HepG2 (cell line): Measurements from ENCODE around the gene PRKAR1A. TPM values are rescaled to one million over a fixed set of nuclear protein-coding genes. Genes with fewer than 3 reads are reported as not detected.
A peak's percentile ranks its signal among the peaks of the same experiment; 100 is the strongest.

Experiments
- CTCF ChIP-seq: sonication (generic); formaldehyde crosslinking; IDR thresholded peaks from 2 replicates; pipeline ENCODE4 v1.5.0; 2020; ENCODE audit warnings: mild to moderate bottlenecking, missing genetic modification reagents, moderate library complexity
- EEA1 ChIP-seq: sonication (generic); formaldehyde crosslinking; IDR thresholded peaks from 2 replicates; pipeline ENCODE4 v1.5.1; 2020; ENCODE audit warnings: mild to moderate bottlenecking, missing genetic modification reagents, borderline replicate concordance
- FOXA1 ChIP-seq, 2 experiments: fragments of 450-650 bp in 1 of 2; sonication (generic) in 1 of 2; formaldehyde crosslinking in 1 of 2; IDR thresholded peaks; 2 replicates each; pipeline versions ENCODE4 v1.4.0 to v1.6.1; 2016 to 2020; ENCODE audit warnings: missing genetic modification reagents in 1 of 2
- FOXA3 ChIP-seq: IDR thresholded peaks from 2 replicates; pipeline ENCODE4 v1.6.1; 2016; ENCODE audit warnings: missing genetic modification reagents, missing compliant biosample characterization
- FOXP1 ChIP-seq, 2 experiments: fragments of 450-650 bp in 1 of 2; IDR thresholded peaks; 2 replicates each; pipeline ENCODE4 v1.6.1; 2017 to 2018; ENCODE audit warnings: antibody characterized with exemption in 1 of 2
- HOXA7 ChIP-seq: sonication (generic); formaldehyde crosslinking; IDR thresholded peaks from 2 replicates; pipeline ENCODE4 v1.8.1; 2022; ENCODE audit warnings: mild to moderate bottlenecking, missing genetic modification reagents, moderate library complexity
- KDM6A ChIP-seq: IDR thresholded peaks from 2 replicates; pipeline ENCODE4 v1.6.1; 2016; ENCODE audit warnings: low read depth
- NFIC ChIP-seq: IDR thresholded peaks from 2 replicates; pipeline ENCODE4 v1.6.1; 2012; ENCODE audit warnings: mild to moderate bottlenecking, low read length, inconsistent platforms
- NFRKB ChIP-seq: fragments of 450-650 bp; IDR thresholded peaks from 2 replicates; pipeline ENCODE4 v1.6.1; 2017
- NPAS2 ChIP-seq: sonication (generic); formaldehyde crosslinking; IDR thresholded peaks from 2 replicates; pipeline ENCODE4 v1.8.0; 2022; ENCODE audit warnings: mild to moderate bottlenecking, missing genetic modification reagents, borderline replicate concordance
- RXRB ChIP-seq: IDR thresholded peaks from 2 replicates; pipeline ENCODE4 v1.6.1; 2016; ENCODE audit warnings: borderline replicate concordance, missing genetic modification reagents, missing compliant biosample characterization
- SKIL ChIP-seq: sonication (generic); formaldehyde crosslinking; IDR thresholded peaks from 2 replicates; pipeline ENCODE4 v1.8.0; 2022; ENCODE audit warnings: missing genetic modification reagents, mild to moderate bottlenecking, moderate library complexity, borderline replicate concordance
- TOE1 ChIP-seq: sonication (generic); formaldehyde crosslinking; IDR thresholded peaks from 2 replicates; pipeline ENCODE4 v1.4.0; 2020; ENCODE audit warnings: mild to moderate bottlenecking, missing genetic modification reagents
- ZNF354B ChIP-seq: sonication (generic); formaldehyde crosslinking; IDR thresholded peaks from 2 replicates; pipeline ENCODE4 v1.8.0; 2022; ENCODE audit warnings: mild to moderate bottlenecking, missing genetic modification reagents
- ZNF569 ChIP-seq: sonication (generic); formaldehyde crosslinking; IDR thresholded peaks from 2 replicates; pipeline ENCODE4 v1.5.0; 2020; ENCODE audit warnings: mild to moderate bottlenecking, missing genetic modification reagents, moderate library complexity, borderline replicate concordance
- polyA plus RNA-seq, 8 experiments: library from polyadenylated mRNA; depleted of rRNA in 3 of 8; stranded (reverse) in 7 of 8; unstranded in 1 of 8; fragments of >200 nt; fragmentation: Illumina TruSeq in 4 of 8; extraction: Trizol in 4 of 8; gene quantifications; 2 replicates each; pipeline versions ENCODE4 v1.2.1 to v1.2.3, GENCODE V29; 2011 to 2016; ENCODE audit warnings: low read depth in 4 of 8, missing spikeins in 1 of 8, mixed read lengths in 1 of 8; ENCODE audit not compliant: insufficient read depth in 1 of 8
- total RNA-seq, 5 experiments: library from RNA; depleted of rRNA; stranded (reverse); fragments of >200 nt; fragmentation: Illumina TruSeq; extraction: Trizol; gene quantifications; 2 replicates each; pipeline ENCODE4 v1.2.3, GENCODE V29; 2016; ENCODE audit warnings: low read depth in 1 of 5
- TF ChIP-seq, protein P1 (sequence below): sonication (generic); formaldehyde crosslinking; IDR thresholded peaks from 2 replicates; pipeline ENCODE4 v1.5.1; 2020; ENCODE audit warnings: mild to moderate bottlenecking, missing genetic modification reagents, moderate library complexity
- TF ChIP-seq, protein P2 (sequence below): sonication (generic); formaldehyde crosslinking; conservative IDR thresholded peaks from 2 replicates; pipeline ENCODE4 v1.8.0; 2022; ENCODE audit warnings: mild to moderate bottlenecking, moderate library complexity, missing genetic modification reagents
- TF ChIP-seq, protein P3 (sequence below): sonication (generic); formaldehyde crosslinking; conservative IDR thresholded peaks from 2 replicates; pipeline ENCODE4 v1.4.0; 2020; ENCODE audit warnings: missing genetic modification reagents

The PRKAR1A gene
- total and polyA plus RNA-seq, 2 of the 13 experiments (the other 11 are each of a cell fraction or from before 2014, with no cell fraction given): 265 to 266 TPM

GRCh38 chr17:68512247-68512959 is at the start of gene PRKAR1A (continued):
- TF ChIP-seq, protein P1, sequence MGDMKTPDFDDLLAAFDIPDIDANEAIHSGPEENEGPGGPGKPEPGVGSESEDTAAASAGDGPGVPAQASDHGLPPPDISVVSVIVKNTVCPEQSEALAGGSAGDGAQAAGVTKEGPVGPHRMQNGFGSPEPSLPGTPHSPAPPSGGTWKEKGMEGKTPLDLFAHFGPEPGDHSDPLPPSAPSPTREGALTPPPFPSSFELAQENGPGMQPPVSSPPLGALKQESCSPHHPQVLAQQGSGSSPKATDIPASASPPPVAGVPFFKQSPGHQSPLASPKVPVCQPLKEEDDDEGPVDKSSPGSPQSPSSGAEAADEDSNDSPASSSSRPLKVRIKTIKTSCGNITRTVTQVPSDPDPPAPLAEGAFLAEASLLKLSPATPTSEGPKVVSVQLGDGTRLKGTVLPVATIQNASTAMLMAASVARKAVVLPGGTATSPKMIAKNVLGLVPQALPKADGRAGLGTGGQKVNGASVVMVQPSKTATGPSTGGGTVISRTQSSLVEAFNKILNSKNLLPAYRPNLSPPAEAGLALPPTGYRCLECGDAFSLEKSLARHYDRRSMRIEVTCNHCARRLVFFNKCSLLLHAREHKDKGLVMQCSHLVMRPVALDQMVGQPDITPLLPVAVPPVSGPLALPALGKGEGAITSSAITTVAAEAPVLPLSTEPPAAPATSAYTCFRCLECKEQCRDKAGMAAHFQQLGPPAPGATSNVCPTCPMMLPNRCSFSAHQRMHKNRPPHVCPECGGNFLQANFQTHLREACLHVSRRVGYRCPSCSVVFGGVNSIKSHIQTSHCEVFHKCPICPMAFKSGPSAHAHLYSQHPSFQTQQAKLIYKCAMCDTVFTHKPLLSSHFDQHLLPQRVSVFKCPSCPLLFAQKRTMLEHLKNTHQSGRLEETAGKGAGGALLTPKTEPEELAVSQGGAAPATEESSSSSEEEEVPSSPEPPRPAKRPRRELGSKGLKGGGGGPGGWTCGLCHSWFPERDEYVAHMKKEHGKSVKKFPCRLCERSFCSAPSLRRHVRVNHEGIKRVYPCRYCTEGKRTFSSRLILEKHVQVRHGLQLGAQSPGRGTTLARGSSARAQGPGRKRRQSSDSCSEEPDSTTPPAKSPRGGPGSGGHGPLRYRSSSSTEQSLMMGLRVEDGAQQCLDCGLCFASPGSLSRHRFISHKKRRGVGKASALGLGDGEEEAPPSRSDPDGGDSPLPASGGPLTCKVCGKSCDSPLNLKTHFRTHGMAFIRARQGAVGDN: peak; percentile 73
- TF ChIP-seq EEA1 (CRISPR knock-in tag) (peak; percentile 57; the same call in 1 of the 2 replicates), NPAS2 (no peak), NFRKB (no peak), HOXA7 (no peak), FOXA3 (CRISPR knock-in tag) (peak; percentile 24; the same call in 1 of the 2 replicates), TOE1 (CRISPR knock-in tag) (no peak; the same call in 1 of the 2 replicates), CTCF (peak; percentile 4; the same call in 1 of the 2 replicates), RXRB (no peak), ZNF354B (CRISPR knock-in tag) (no peak), NFIC (no peak), FOXA1 (IDR thresholded peaks at IDR 0.05) (no peak), FOXA1 (CRISPR knock-in tag; IDR thresholded peaks at IDR 0.05) (no peak), SKIL (CRISPR knock-in tag) (no peak), FOXP1 (IDR thresholded peaks at IDR 0.05) (no peak), FOXP1 (CRISPR knock-in tag; IDR thresholded peaks at IDR 0.05) (no peak), KDM6A (no peak), ZNF569 (CRISPR knock-in tag) (no peak)
- TF ChIP-seq, protein P2, sequence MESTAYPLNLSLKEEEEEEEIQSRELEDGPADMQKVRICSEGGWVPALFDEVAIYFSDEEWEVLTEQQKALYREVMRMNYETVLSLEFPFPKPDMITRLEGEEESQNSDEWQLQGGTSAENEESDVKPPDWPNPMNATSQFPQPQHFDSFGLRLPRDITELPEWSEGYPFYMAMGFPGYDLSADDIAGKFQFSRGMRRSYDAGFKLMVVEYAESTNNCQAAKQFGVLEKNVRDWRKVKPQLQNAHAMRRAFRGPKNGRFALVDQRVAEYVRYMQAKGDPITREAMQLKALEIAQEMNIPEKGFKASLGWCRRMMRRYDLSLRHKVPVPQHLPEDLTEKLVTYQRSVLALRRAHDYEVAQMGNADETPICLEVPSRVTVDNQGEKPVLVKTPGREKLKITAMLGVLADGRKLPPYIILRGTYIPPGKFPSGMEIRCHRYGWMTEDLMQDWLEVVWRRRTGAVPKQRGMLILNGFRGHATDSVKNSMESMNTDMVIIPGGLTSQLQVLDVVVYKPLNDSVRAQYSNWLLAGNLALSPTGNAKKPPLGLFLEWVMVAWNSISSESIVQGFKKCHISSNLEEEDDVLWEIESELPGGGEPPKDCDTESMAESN (CRISPR knock-in tag): peak; percentile 53; the same call in 1 of the 2 replicates
- TF ChIP-seq, protein P3, sequence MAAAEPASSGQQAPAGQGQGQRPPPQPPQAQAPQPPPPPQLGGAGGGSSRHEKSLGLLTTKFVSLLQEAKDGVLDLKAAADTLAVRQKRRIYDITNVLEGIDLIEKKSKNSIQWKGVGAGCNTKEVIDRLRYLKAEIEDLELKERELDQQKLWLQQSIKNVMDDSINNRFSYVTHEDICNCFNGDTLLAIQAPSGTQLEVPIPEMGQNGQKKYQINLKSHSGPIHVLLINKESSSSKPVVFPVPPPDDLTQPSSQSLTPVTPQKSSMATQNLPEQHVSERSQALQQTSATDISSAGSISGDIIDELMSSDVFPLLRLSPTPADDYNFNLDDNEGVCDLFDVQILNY: no peak; the same call in 1 of the 2 replicates
